ENCODE data around the gene ALPK1. TPM values are rescaled to one million over a fixed set of nuclear protein-coding genes. Genes with fewer than 3 reads are reported as not detected.
"Not testable (repeated sequence)": the region's sequence is repeated elsewhere in the genome, so short reads cannot be mapped to it uniquely, and the experiment has no call there.

Gene ALPK1
- polyA plus RNA-seq, 1 of the 3 experiments (the other 2 are of a cell fraction), result 2.8 TPM

DNA sequence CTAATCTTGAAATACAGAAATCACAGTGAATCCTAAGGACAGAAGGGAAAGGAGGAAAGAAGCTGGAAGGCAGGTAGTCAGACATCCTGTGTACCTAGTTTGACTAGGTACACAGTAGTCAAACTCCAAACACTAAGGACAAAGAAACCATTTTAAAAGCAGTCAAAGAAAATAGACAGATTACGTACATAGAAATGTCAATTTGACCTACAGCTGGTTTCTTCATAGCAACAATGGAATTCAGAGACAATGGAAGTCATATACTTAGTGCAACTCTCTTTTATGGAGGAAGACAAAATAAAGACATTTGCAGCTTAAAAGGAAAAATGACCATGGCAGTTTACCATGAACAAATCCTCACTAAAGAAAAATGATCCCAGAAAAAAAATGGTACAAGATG, 139.8 kb downstream of the ALPK1 start:
- no peak overlapping the region for H3K27ac ChIP-seq (ENCODE audit: low read depth in 2 of 2, low read length in 1 of 2)
- POLR2A ChIA-PET, result no interaction called here
- WGBS (ENCODE audit: low lambda C conversion rate), result 96% methylated on average over 1 of the region's 1 CpG

DNA sequence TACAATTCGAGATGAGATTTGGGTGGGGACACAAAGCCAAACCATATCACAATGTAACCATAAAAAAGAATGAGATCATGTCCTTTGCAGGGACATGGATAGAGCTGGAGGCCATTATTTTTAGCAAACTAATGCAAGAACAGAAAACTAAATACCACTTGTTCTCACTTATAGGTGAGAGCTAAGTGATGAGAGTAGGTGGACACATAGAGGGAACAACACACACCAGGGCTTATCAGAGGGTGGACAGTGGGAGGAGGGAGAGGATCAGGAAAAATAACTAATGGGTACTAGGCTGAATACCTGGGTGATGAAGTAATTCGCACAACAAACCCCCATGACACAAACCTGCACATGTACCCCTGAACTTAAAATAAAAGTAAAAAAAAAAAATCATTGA, 145.1 kb downstream of the ALPK1 start:
- 45% methylated on average over 2 of the region's 2 CpGs for WGBS (ENCODE audit: low lambda C conversion rate)

More for the DNA sequence above, 139.8 kb downstream of the ALPK1 start:
- Histone ChIP-seq H3K4me3 (ENCODE audit: low read depth in 2 of 2, low read length in 1 of 2) (no peak overlapping the region), H2AFZ (ENCODE audit: low read depth) (no peak overlapping the region), H3K9ac (no peak overlapping the region), H3K4me2 (no peak overlapping the region), H3F3A (replicated peaks; ENCODE audit: insufficient read depth) (no peaks in the 10 kb centered on the region), H3K27me3 (ENCODE audit: insufficient read depth) (no peaks in the 10 kb centered on the region), H4K20me1 (ENCODE audit: insufficient read depth) (no peaks in the 10 kb centered on the region), H3K36me3 (replicated peaks in 1 of 2; ENCODE audit: control insufficient read depth in 1 of 2, insufficient read depth in 2 of 2, low read length in 1 of 2) (peaks cover 0 to 9% of the 10 kb centered on the region in 2 experiments), H3K79me2 (ENCODE audit: insufficient read depth) (no peaks in the 10 kb centered on the region), H3K4me1 (ENCODE audit: control insufficient read depth in 1 of 2, insufficient read depth in 2 of 2, low read depth in 1 of 2, low read length in 1 of 2) (no peaks in the 10 kb centered on the region), H3K9me2 (no peaks in the 10 kb centered on the region), H3K9me3 (no peaks in the 10 kb centered on the region)
- no peak for DNase-seq
- CTCF ChIA-PET, result no interaction called here
- TF ChIP-seq RCOR1 (IDR thresholded peaks at IDR 0.05; ENCODE audit: low read length), result no peak
- TF ChIP-seq, protein P1, sequence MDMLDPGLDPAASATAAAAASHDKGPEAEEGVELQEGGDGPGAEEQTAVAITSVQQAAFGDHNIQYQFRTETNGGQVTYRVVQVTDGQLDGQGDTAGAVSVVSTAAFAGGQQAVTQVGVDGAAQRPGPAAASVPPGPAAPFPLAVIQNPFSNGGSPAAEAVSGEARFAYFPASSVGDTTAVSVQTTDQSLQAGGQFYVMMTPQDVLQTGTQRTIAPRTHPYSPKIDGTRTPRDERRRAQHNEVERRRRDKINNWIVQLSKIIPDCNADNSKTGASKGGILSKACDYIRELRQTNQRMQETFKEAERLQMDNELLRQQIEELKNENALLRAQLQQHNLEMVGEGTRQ (IDR thresholded peaks at IDR 0.05; ENCODE audit: borderline replicate concordance, low read depth, low read length), result no peak
- no peak for TF ChIP-seq EP300 (IDR thresholded peaks at IDR 0.05; ENCODE audit: borderline replicate concordance in 1 of 2, low read depth in 1 of 2, low read length in 1 of 2)
- TF ChIP-seq, protein P2, sequence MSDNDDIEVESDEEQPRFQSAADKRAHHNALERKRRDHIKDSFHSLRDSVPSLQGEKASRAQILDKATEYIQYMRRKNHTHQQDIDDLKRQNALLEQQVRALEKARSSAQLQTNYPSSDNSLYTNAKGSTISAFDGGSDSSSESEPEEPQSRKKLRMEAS (IDR thresholded peaks at IDR 0.05; ENCODE audit: low read depth), result no peak
- no peak for TF ChIP-seq ELF1 (IDR thresholded peaks at IDR 0.05)
- no peak for TF ChIP-seq TCF12 (IDR thresholded peaks at IDR 0.05)
- TF ChIP-seq POLR2AphosphoS5 (IDR thresholded peaks at IDR 0.05; ENCODE audit: low read depth, low read length), result no peak
- TF ChIP-seq, protein P3, sequence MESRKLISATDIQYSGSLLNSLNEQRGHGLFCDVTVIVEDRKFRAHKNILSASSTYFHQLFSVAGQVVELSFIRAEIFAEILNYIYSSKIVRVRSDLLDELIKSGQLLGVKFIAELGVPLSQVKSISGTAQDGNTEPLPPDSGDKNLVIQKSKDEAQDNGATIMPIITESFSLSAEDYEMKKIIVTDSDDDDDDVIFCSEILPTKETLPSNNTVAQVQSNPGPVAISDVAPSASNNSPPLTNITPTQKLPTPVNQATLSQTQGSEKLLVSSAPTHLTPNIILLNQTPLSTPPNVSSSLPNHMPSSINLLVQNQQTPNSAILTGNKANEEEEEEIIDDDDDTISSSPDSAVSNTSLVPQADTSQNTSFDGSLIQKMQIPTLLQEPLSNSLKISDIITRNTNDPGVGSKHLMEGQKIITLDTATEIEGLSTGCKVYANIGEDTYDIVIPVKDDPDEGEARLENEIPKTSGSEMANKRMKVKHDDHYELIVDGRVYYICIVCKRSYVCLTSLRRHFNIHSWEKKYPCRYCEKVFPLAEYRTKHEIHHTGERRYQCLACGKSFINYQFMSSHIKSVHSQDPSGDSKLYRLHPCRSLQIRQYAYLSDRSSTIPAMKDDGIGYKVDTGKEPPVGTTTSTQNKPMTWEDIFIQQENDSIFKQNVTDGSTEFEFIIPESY (IDR thresholded peaks at IDR 0.05; ENCODE audit: borderline replicate concordance, low read depth), result no peak
- no peak for TF ChIP-seq MEF2A (IDR thresholded peaks at IDR 0.05; ENCODE audit: borderline replicate concordance, low read depth)
- no peak for TF ChIP-seq GABPA (IDR thresholded peaks at IDR 0.05; ENCODE audit: low read depth)
- TF ChIP-seq NRF1 (IDR thresholded peaks at IDR 0.05; ENCODE audit: low read depth, low read length), result no peak

More for the DNA sequence above, 145.1 kb downstream of the ALPK1 start:
- H3K79me2 ChIP-seq (ENCODE audit: insufficient read depth); H3K9me2 ChIP-seq; H3K4me3 ChIP-seq (ENCODE audit: low read depth in 2 of 2, low read length in 1 of 2); H3F3A ChIP-seq (replicated peaks; ENCODE audit: insufficient read depth); H3K4me2 ChIP-seq; H3K9ac ChIP-seq; H3K4me1 ChIP-seq (ENCODE audit: control insufficient read depth in 1 of 2, insufficient read depth in 2 of 2, low read depth in 1 of 2, low read length in 1 of 2); POLR2A ChIA-PET; H4K20me1 ChIP-seq (ENCODE audit: insufficient read depth); H3K27me3 ChIP-seq (ENCODE audit: insufficient read depth); DNase-seq; H2AFZ ChIP-seq (ENCODE audit: low read depth); H3K9me3 ChIP-seq; H3K27ac ChIP-seq (ENCODE audit: low read depth in 2 of 2, low read length in 1 of 2); H3K36me3 ChIP-seq (replicated peaks in 1 of 2; ENCODE audit: control insufficient read depth in 1 of 2, insufficient read depth in 2 of 2, low read length in 1 of 2): not testable (repeated sequence)
- CTCF ChIA-PET, result interaction anchor here (1.3 kb wide), 1 partner anchor 24 kb away, joined by 6 read pairs; no protein-coding TSS in a partner anchor
